Suprapubic skin (tissue), 4 donors: Measurements from ENCODE around the gene PDCD5.

ENCODE experiments used
- EP300 ChIP-seq: sonication (generic); formaldehyde crosslinking; IDR thresholded peaks from one replicate; pipeline ENCODE4 v1.6.1; 2017; ENCODE audit warnings: antibody characterized with exemption
- POLR2A ChIP-seq, 2 donors: fragments of 450-650 bp; IDR thresholded peaks; one replicate each; pipeline ENCODE4 v1.6.1; 2017; ENCODE audit warnings: antibody characterized with exemption in 2 of 2, mild to moderate bottlenecking in 2 of 2, moderate library complexity in 2 of 2
- POLR2AphosphoS5 ChIP-seq, 3 donors: sonication (generic); formaldehyde crosslinking; IDR thresholded peaks; one replicate each; pipeline ENCODE4 v1.6.1; 2017; ENCODE audit warnings: antibody characterized with exemption in 3 of 3
- TF ChIP-seq, protein P1 (sequence below), 2 donors: fragments of 200-600 bp in 1 of 2; fragments of 450-650 bp in 1 of 2; sonication (generic) in 1 of 2; IDR thresholded peaks; one replicate each; pipeline ENCODE4 v1.5.1; 2016 to 2019; ENCODE audit warnings: antibody characterized with exemption in 2 of 2, mild to moderate bottlenecking in 1 of 2, moderate library complexity in 1 of 2

DNA sequence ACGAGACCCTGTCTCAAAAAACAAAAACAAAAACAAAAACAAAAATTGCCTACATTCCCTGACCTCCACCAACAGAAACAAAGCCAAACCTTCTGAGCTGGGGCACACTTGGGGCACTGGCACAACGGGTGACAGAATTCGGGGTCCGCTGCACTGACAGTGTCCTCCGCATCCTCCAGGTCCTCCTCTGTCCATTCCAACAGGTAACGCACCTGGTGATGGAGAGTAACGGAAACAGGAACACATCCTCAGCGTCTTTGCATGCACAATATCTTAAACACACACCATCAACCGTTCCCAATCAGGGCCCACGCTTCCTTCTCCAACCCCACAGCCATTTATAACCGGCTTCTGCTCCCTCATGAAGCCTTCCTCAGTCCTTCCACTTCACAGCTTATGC lies 34.6 kb downstream of the PDCD5 start:
- TF ChIP-seq, protein P1, sequence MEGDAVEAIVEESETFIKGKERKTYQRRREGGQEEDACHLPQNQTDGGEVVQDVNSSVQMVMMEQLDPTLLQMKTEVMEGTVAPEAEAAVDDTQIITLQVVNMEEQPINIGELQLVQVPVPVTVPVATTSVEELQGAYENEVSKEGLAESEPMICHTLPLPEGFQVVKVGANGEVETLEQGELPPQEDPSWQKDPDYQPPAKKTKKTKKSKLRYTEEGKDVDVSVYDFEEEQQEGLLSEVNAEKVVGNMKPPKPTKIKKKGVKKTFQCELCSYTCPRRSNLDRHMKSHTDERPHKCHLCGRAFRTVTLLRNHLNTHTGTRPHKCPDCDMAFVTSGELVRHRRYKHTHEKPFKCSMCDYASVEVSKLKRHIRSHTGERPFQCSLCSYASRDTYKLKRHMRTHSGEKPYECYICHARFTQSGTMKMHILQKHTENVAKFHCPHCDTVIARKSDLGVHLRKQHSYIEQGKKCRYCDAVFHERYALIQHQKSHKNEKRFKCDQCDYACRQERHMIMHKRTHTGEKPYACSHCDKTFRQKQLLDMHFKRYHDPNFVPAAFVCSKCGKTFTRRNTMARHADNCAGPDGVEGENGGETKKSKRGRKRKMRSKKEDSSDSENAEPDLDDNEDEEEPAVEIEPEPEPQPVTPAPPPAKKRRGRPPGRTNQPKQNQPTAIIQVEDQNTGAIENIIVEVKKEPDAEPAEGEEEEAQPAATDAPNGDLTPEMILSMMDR (IDR thresholded peaks at IDR 0.05), result no peak
- TF ChIP-seq POLR2A (IDR thresholded peaks at IDR 0.05) (no peak), POLR2AphosphoS5 (IDR thresholded peaks at IDR 0.05) (no peak), EP300 (no peak)
